Measurements from ENCODE around the gene RBFOX2. TPM values are rescaled to one million over a fixed set of nuclear protein-coding genes. Genes with fewer than 3 reads are reported as not detected.

Gene RBFOX2
- total and polyA plus RNA-seq, 2 of the 13 experiments (the other 11 are each of a cell fraction or from before 2014, with no cell fraction given): 37.3 to 40.4 TPM

DNA sequence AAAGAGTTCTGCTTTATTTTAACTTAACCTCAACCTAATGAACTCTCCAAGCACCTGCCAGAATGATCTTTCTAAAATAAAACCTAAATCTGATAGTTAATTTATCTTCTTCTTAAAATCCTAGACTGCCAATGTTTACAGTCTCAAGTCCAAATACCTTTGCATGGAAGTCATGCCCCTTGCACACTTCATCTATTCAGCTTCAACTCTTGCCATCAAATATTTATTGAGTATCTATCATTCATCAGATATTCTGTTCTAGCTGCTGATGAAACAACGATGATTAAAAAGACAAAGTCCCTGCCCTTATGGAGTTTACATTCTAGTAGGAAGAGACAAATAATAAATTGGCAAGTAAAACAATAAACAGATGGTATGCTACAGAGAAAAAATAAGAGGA is 209.2 kb downstream of the RBFOX2 start (continued):
- TF ChIP-seq RARA (CRISPR knock-in tag; IDR thresholded peaks at IDR 0.05) (peak; percentile 45), SOX13 (IDR thresholded peaks at IDR 0.05) (no peak), SOX13 (CRISPR knock-in tag; conservative IDR thresholded peaks at IDR 0.05 in 1 of 2, IDR thresholded peaks at IDR 0.05 in 1 of 2) (peak in 1 of 2 experiments; percentile 16; a peak in 1 of 4 replicates), NPAS2 (CRISPR knock-in tag; IDR thresholded peaks at IDR 0.05; ENCODE audit: borderline replicate concordance) (no peak), FOXA1 (IDR thresholded peaks at IDR 0.05) (no peak), FOXA1 (CRISPR knock-in tag; IDR thresholded peaks at IDR 0.05) (0 out of 2 replicates have a peak, but pooled peaks have one; percentile 8), ZC3H4 (CRISPR knock-in tag; IDR thresholded peaks at IDR 0.05; ENCODE audit: borderline replicate concordance) (no peak), EP300 (IDR thresholded peaks at IDR 0.05; ENCODE audit: low read depth in 2 of 2, low read length in 2 of 2) (0 out of 4 replicates have a peak, but pooled peaks of 1 of the 2 experiments have one; percentile 22), EP300 (CRISPR knock-in tag; IDR thresholded peaks at IDR 0.05; ENCODE audit: borderline replicate concordance) (no peak), ZNF605 (CRISPR knock-in tag; IDR thresholded peaks at IDR 0.05) (no peak), FOXA3 (CRISPR knock-in tag; IDR thresholded peaks at IDR 0.05) (0 out of 2 replicates have a peak, but pooled peaks have one; percentile 36), MATR3 (CRISPR knock-in tag; IDR thresholded peaks at IDR 0.05) (no peak), ZNF335 (CRISPR knock-in tag; IDR thresholded peaks at IDR 0.05) (no peak), ZNF441 (CRISPR knock-in tag; IDR thresholded peaks at IDR 0.05; ENCODE audit: borderline replicate concordance) (no peak), EZH2 (conservative IDR thresholded peaks at IDR 0.05; ENCODE audit: low read depth, low read length) (no peak), AHR (CRISPR knock-in tag; IDR thresholded peaks at IDR 0.05) (no peak), KDM5B (CRISPR knock-in tag; IDR thresholded peaks at IDR 0.05; ENCODE audit: borderline replicate concordance) (no peak), NFYB (CRISPR knock-in tag; IDR thresholded peaks at IDR 0.05) (no peak)
- TF ChIP-seq, protein P1, sequence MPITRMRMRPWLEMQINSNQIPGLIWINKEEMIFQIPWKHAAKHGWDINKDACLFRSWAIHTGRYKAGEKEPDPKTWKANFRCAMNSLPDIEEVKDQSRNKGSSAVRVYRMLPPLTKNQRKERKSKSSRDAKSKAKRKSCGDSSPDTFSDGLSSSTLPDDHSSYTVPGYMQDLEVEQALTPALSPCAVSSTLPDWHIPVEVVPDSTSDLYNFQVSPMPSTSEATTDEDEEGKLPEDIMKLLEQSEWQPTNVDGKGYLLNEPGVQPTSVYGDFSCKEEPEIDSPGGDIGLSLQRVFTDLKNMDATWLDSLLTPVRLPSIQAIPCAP (CRISPR knock-in tag; IDR thresholded peaks at IDR 0.05; ENCODE audit: low read depth): no peak
- TF ChIP-seq, protein P2, sequence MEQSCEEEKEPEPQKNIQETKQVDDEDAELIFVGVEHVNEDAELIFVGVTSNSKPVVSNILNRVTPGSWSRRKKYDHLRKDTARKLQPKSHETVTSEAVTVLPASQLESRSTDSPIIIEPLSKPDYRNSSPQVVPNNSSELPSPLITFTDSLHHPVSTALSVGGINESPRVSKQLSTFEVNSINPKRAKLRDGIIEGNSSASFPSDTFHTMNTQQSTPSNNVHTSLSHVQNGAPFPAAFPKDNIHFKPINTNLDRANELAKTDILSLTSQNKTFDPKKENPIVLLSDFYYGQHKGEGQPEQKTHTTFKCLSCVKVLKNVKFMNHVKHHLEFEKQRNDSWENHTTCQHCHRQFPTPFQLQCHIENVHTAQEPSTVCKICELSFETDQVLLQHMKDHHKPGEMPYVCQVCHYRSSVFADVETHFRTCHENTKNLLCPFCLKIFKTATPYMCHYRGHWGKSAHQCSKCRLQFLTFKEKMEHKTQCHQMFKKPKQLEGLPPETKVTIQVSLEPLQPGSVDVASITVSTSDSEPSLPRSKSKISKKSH (CRISPR knock-in tag; IDR thresholded peaks at IDR 0.05; ENCODE audit: borderline replicate concordance): no peak
- TF ChIP-seq, protein P3, sequence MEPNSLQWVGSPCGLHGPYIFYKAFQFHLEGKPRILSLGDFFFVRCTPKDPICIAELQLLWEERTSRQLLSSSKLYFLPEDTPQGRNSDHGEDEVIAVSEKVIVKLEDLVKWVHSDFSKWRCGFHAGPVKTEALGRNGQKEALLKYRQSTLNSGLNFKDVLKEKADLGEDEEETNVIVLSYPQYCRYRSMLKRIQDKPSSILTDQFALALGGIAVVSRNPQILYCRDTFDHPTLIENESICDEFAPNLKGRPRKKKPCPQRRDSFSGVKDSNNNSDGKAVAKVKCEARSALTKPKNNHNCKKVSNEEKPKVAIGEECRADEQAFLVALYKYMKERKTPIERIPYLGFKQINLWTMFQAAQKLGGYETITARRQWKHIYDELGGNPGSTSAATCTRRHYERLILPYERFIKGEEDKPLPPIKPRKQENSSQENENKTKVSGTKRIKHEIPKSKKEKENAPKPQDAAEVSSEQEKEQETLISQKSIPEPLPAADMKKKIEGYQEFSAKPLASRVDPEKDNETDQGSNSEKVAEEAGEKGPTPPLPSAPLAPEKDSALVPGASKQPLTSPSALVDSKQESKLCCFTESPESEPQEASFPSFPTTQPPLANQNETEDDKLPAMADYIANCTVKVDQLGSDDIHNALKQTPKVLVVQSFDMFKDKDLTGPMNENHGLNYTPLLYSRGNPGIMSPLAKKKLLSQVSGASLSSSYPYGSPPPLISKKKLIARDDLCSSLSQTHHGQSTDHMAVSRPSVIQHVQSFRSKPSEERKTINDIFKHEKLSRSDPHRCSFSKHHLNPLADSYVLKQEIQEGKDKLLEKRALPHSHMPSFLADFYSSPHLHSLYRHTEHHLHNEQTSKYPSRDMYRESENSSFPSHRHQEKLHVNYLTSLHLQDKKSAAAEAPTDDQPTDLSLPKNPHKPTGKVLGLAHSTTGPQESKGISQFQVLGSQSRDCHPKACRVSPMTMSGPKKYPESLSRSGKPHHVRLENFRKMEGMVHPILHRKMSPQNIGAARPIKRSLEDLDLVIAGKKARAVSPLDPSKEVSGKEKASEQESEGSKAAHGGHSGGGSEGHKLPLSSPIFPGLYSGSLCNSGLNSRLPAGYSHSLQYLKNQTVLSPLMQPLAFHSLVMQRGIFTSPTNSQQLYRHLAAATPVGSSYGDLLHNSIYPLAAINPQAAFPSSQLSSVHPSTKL (CRISPR knock-in tag; IDR thresholded peaks at IDR 0.05): peak; percentile 64
- TF ChIP-seq, protein P4, sequence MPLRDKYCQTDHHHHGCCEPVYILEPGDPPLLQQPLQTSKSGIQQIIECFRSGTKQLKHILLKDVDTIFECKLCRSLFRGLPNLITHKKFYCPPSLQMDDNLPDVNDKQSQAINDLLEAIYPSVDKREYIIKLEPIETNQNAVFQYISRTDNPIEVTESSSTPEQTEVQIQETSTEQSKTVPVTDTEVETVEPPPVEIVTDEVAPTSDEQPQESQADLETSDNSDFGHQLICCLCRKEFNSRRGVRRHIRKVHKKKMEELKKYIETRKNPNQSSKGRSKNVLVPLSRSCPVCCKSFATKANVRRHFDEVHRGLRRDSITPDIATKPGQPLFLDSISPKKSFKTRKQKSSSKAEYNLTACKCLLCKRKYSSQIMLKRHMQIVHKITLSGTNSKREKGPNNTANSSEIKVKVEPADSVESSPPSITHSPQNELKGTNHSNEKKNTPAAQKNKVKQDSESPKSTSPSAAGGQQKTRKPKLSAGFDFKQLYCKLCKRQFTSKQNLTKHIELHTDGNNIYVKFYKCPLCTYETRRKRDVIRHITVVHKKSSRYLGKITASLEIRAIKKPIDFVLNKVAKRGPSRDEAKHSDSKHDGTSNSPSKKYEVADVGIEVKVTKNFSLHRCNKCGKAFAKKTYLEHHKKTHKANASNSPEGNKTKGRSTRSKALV (CRISPR knock-in tag; IDR thresholded peaks at IDR 0.05): no peak
